Measurements from ENCODE around the gene BAAT.

GRCh38 chr9:101432740-101433139 is 47.9 kb upstream of the BAAT start:
- TF ChIP-seq CTCF (IDR thresholded peaks at IDR 0.05 in 2 of 3, conservative IDR thresholded peaks at IDR 0.05 in 1 of 3; ENCODE audit: borderline replicate concordance in 1 of 3, insufficient read depth in 1 of 3, low read depth in 2 of 3, low read length in 2 of 3), result no peak
- TF ChIP-seq TCF7L2 (IDR thresholded peaks at IDR 0.05; ENCODE audit: borderline replicate concordance, extremely low read depth, insufficient read depth, insufficient read length), result no peak
- TF ChIP-seq JUND (IDR thresholded peaks at IDR 0.05), result no peak
- no peak for TF ChIP-seq FOSL1 (IDR thresholded peaks at IDR 0.05; ENCODE audit: low read depth)
